Prostate gland (tissue), 2 donors: Measurements from ENCODE around the gene MED12L. TPM values are rescaled to one million over a fixed set of nuclear protein-coding genes. Genes with fewer than 3 reads are reported as not detected.

Experiments used
- DNase-seq: peaks from one replicate; pipeline ENCODE4 v3.0.0-alpha.2; 2019; ENCODE audit warnings: low spot score
- H3K27ac ChIP-seq, 2 donors: fragments of 200-600 bp; sonication (generic); 2 replicates each; pipeline ENCODE4 v1.5.1; 2017 to 2019
- H3K27me3 ChIP-seq: fragments of 200-600 bp; sonication (generic); replicated peaks from 2 replicates; pipeline ENCODE4 v1.5.1; 2019; ENCODE audit not compliant: insufficient read depth
- H3K36me3 ChIP-seq, 2 donors: fragments of 200-600 bp; sonication (generic); 1 replicate in 1 of 2; 2 replicates in 1 of 2; pipeline versions ENCODE4 v1.5.1 to v1.8.1; 2017 to 2019
- H3K4me1 ChIP-seq: fragments of 200-600 bp; sonication (generic); replicated peaks from 2 replicates; pipeline ENCODE4 v1.5.1; 2019
- H3K4me3 ChIP-seq, 2 donors: fragments of 200-600 bp; sonication (generic); 2 replicates each; pipeline ENCODE4 v1.5.1; 2017 to 2019
- H3K9me3 ChIP-seq: fragments of 200-600 bp; sonication (generic); 2 replicates; pipeline ENCODE4 v1.5.1; 2017
- POLR2A ChIP-seq: fragments of 450-650 bp; IDR thresholded peaks from one replicate; pipeline ENCODE4 v1.6.1; 2016; ENCODE audit warnings: antibody characterized with exemption, mild to moderate bottlenecking
- POLR2AphosphoS5 ChIP-seq: sonication (generic); formaldehyde crosslinking; IDR thresholded peaks from one replicate; pipeline ENCODE4 v1.6.1; 2017; ENCODE audit warnings: antibody characterized with exemption
- WGBS: methylation state at CpG from one replicate; pipeline ENCODE4 v1.1.5; 2018; 5-methylcytosine and 5-hydroxymethylcytosine counted together
- intact Hi-C: fragments of 100-400 bp; cut with DNase I; formaldehyde crosslinking; loops from one replicate; pipeline ENCODE4 v1.14.2; 2022
- total RNA-seq, 2 donors: library from RNA; depleted of rRNA; stranded (reverse); fragments of >200 nt; gene quantifications; one replicate each; pipeline ENCODE4 v1.1.0, GENCODE V29; 2016
- TF ChIP-seq, protein P1 (sequence below), 4 experiments: fragments of 200-600 bp in 2 of 4; fragments of 450-650 bp in 2 of 4; sonication (generic) in 2 of 4; IDR thresholded peaks; 1 replicate in 3 of 4; 2 replicates in 1 of 4; pipeline ENCODE4 v1.5.1; 2016 to 2019; ENCODE audit warnings: antibody characterized with exemption in 4 of 4, mild to moderate bottlenecking in 2 of 4, moderate library complexity in 2 of 4

The MED12L gene
- total RNA-seq, 2 donors from 2014 or later = 3.6 to 4.3 TPM

DNA sequence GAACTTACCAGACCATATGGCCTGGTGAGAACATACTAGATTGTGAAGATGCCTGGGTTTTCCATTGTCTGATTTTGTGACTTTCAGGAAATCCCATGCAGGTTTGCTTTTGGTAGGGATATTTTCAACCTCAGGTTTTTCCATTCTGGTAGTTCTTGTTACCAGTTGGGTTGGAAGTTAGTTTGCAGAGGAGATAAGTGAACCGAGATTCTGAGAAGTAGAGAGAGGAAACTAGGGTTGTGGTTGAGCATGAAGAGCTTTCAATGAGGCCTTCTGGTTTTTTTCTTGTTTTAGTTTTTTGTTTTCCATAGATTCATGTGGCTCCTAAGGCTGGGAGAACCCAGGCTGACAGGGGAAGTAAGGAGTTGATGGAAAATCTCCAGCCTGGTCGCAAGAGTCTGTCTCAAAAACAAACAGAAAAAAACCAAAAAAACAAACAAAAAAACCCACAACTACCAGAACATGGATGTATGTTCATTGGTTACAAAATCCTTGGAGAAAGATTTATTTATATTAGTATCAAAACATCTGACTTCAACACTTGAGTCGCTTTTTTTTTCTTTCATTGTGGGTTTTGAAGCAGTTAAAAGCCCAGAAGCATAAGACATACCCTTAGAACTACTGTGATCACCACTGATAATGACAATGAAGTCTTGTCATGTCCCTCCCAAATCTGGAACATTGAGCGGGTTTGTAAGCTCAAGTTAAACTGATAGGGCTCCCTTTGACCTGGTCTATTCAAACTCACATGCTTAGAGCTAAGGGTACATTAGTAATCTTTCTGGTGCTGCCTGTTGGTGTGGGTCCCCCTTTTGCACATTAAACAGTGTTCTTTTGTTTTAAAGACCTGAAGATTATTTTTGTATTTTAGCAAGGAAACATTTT, 114.3 kb downstream of the MED12L start:
- H3K4me3 ChIP-seq = no peak overlapping the region
- no peak overlapping the region for H3K27ac ChIP-seq
- H3K4me1 ChIP-seq = no peaks in the 10 kb centered on the region
- no peak for TF ChIP-seq POLR2A
- TF ChIP-seq POLR2AphosphoS5 = no peak
- TF ChIP-seq, protein P1, sequence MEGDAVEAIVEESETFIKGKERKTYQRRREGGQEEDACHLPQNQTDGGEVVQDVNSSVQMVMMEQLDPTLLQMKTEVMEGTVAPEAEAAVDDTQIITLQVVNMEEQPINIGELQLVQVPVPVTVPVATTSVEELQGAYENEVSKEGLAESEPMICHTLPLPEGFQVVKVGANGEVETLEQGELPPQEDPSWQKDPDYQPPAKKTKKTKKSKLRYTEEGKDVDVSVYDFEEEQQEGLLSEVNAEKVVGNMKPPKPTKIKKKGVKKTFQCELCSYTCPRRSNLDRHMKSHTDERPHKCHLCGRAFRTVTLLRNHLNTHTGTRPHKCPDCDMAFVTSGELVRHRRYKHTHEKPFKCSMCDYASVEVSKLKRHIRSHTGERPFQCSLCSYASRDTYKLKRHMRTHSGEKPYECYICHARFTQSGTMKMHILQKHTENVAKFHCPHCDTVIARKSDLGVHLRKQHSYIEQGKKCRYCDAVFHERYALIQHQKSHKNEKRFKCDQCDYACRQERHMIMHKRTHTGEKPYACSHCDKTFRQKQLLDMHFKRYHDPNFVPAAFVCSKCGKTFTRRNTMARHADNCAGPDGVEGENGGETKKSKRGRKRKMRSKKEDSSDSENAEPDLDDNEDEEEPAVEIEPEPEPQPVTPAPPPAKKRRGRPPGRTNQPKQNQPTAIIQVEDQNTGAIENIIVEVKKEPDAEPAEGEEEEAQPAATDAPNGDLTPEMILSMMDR (IDR thresholded peaks at IDR 0.05) = no peak
- no peak for DNase-seq
- WGBS = 92% methylated on average over 4 of the region's 4 CpGs
- intact Hi-C loops = no loop called here
- no peaks in the 10 kb centered on the region for H3K36me3 ChIP-seq
- no peaks in the 10 kb centered on the region for H3K27me3 ChIP-seq
- H3K9me3 ChIP-seq = no peaks in the 10 kb centered on the region

DNA sequence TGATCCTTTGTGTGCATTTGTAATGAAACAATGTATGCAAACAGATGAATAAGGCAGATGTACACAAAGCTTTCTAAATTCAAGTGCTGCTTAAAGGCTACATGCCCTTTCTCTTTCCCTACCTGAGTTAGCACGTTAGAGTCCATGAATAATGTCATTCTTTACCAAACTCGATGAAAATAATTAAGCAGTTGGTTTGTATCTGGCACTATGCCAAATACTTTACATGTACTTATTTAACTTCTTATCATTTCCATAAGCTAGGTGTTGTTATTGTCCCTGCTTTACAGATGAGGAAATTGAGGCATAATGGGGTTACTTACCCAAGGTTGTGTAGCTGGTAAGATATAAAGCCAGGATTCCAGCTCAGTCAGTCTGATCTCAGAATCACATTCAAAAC, 115.1 kb downstream of the MED12L start:
- WGBS = 43% methylated on average over 2 of the region's 2 CpGs
- no peak for TF ChIP-seq POLR2A
- TF ChIP-seq, protein P1 (IDR thresholded peaks at IDR 0.05) = no peak
- no peak for TF ChIP-seq POLR2AphosphoS5
- no peak for DNase-seq
- Histone ChIP-seq H3K27me3 (no peaks in the 10 kb centered on the region), H3K27ac (no peak overlapping the region), H3K36me3 (no peaks in the 10 kb centered on the region), H3K9me3 (no peaks in the 10 kb centered on the region), H3K4me1 (no peaks in the 10 kb centered on the region), H3K4me3 (no peak overlapping the region)
- intact Hi-C loops = no loop called here

DNA sequence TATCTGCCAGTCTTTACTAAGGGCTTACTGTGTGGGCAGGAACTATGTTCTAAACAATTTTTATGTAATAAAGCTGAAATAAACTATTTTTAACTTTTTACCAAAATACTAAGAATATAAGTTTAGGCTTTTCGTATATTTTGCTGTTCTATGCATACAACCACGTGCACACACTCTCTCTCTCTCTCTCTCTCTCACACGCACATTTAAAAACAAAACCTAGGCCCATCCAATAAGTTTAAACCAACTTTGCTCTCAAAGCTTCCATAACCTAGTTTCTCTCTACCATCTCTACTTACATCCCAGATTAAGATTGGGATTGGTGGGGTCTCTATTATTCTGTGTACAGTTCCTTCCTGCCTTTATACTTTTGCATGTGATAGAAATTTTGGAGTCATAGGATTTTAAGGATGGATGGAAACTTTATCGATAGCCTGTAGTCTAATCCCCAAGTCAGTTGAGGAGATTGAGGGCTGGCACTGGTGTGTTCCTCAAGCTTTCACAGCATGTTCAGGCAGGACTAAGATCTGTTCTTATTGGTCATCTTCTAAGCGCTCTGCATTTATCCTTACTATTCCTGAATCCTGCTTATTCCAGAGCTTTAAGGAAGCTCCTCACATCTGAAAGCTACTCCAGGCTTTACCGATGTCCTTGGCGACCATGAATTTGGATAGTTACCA, 115.7 kb downstream of the MED12L start:
- Histone ChIP-seq H3K27me3 (no peaks in the 10 kb centered on the region), H3K4me1 (no peaks in the 10 kb centered on the region), H3K4me3 (no peak overlapping the region), H3K27ac (no peak overlapping the region), H3K9me3 (no peaks in the 10 kb centered on the region), H3K36me3 (no peaks in the 10 kb centered on the region)
- intact Hi-C loops = no loop called here
- TF ChIP-seq POLR2A (no peak), POLR2AphosphoS5 (no peak)
- TF ChIP-seq, protein P1 (IDR thresholded peaks at IDR 0.05) = no peak
- 92% methylated on average over 7 of the region's 7 CpGs for WGBS
- no peak for DNase-seq

DNA sequence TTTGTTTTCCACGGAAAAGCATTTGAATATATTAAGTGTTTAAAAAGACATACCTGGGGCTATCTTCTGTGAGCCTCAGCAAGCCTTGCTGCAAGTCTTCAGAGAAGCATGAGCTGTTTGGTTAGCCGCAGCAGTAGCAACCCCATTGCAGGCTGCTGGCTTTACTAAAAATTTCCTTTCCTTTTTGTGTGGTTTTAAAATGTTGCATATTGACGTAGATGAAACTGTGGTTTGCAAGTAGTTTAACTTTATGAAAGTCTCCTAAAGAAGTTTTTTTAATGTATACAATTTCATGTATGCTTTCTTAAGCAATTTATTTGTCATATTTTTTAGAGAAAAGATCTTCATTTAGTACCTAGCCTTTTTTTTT, 117.6 kb downstream of the MED12L start, which contains the start of gene GPR171:
GPR171 (minus strand) TSS at position 166 of the 370 bp plus-strand sequence. CDS start 3,830 bp downstream, outside the sequence.
- H3K27ac ChIP-seq = no peak within 1 kb of the TSS
- no peaks in the 10 kb centered on the region for H3K27me3 ChIP-seq
- 87% methylated on average over 3 of the region's 3 CpGs for WGBS
- H3K36me3 ChIP-seq = no peaks in the 10 kb centered on the region
- TF ChIP-seq POLR2AphosphoS5 (no peak), POLR2A (no peak)
- TF ChIP-seq, protein P1 (IDR thresholded peaks at IDR 0.05) = no peak
- intact Hi-C loops = no loop called here
- H3K4me1 ChIP-seq = no peaks in the 10 kb centered on the region
- no peak within 1 kb of the TSS for H3K4me3 ChIP-seq
- DNase-seq = no peak
- H3K9me3 ChIP-seq = no peaks in the 10 kb centered on the region
